Lower lobe of right lung (tissue), 2 donors: ENCODE measurements around the gene SCAMP3. TPM values are rescaled to one million over a fixed set of nuclear protein-coding genes. Genes with fewer than 3 reads are reported as not detected.

Experiments
- ATAC-seq, 2 donors: fragments of 200-7000 bp; cut with Tn5 transposase; one replicate each; pipeline ENCODE4 v1.9.1; 2020 to 2022; ENCODE audit warnings: mild to moderate bottlenecking in 2 of 2, moderate library complexity in 2 of 2
- DNase-seq: peaks from one replicate; pipeline ENCODE4 v3.0.0-alpha.2; 2020
- H3K27ac ChIP-seq: fragments of 200-600 bp; one replicate; pipeline ENCODE4 v1.8.0; 2022
- H3K27me3 ChIP-seq: fragments of 200-600 bp; one replicate; pipeline ENCODE4 v1.8.0; 2022; ENCODE audit warnings: low read depth
- H3K36me3 ChIP-seq: fragments of 200-600 bp; one replicate; pipeline ENCODE4 v1.8.0; 2022; ENCODE audit warnings: mild to moderate bottlenecking
- H3K4me1 ChIP-seq: fragments of 200-600 bp; one replicate; pipeline ENCODE4 v1.8.0; 2022
- H3K4me3 ChIP-seq: fragments of 200-600 bp; one replicate; pipeline ENCODE4 v1.8.0; 2022; ENCODE audit warnings: mild to moderate bottlenecking
- H3K9me3 ChIP-seq: fragments of 200-600 bp; one replicate; pipeline ENCODE4 v1.8.0; 2022
- CTCF ChIP-seq: fragments of 200-600 bp; IDR thresholded peaks from one replicate; pipeline ENCODE4 v1.8.0; 2022; ENCODE audit warnings: antibody characterized with exemption, mild to moderate bottlenecking
- intact Hi-C: fragments of 100-400 bp; cut with DNase I; formaldehyde crosslinking; loops from one replicate; pipeline ENCODE4 v1.11.0; 2022
- long read RNA-seq: library from polyadenylated mRNA; unstranded; transcript quantifications from one replicate; pipeline ENCODE4 v2.0.0, GENCODE V29; 2021
- total RNA-seq: library from RNA; stranded (reverse); fragmentation: NEBNext Ultra II Directional; extraction: Animal tissue kit (Norgen Biotek cat#: 25700); gene quantifications from one replicate; pipeline ENCODE4 v1.2.1, GENCODE V29; 2021
- donor health status: DM: no; HTN: yes; CAD: no; lungs with severe emphysema.

Gene SCAMP3
- 70.2 TPM for total RNA-seq
- long read RNA-seq, transcript SCAMP3-202 (8 exons, 1,537 nt) = minor isoform, 12 of 121 reads
- long read RNA-seq, transcript SCAMP3-201 (9 exons, 1,446 nt) = major isoform, 73 of 121 reads
- long read RNA-seq, partial matches to known transcripts = 16 of 121 reads
- long read RNA-seq, other reads (novel, unspliced or antisense) = 19 of 121 reads

GRCh38 chr1:155261852-155262673 is at the start of gene SCAMP3:
Gene SCAMP3 (minus strand): TSS chr1:155262360. CDS start chr1:155262151, 209 bp downstream.
- ATAC-seq (peak; percentile 98 to 99), DNase-seq (peak; percentile 96)
- H3K4me3 ChIP-seq = peak within 1 kb of the TSS; percentile 98
- intact Hi-C loops = no loop called here
- H3K27me3 ChIP-seq = no peaks in the 10 kb centered on the region
- H3K27ac ChIP-seq = peak within 1 kb of the TSS; percentile 87
- peaks cover 74% of the 10 kb centered on the region for H3K36me3 ChIP-seq
- TF ChIP-seq CTCF = no peak
- peaks cover 23% of the 10 kb centered on the region for H3K4me1 ChIP-seq
- no peaks in the 10 kb centered on the region for H3K9me3 ChIP-seq

GRCh38 chr1:155309423-155310021 is 47.4 kb upstream of the SCAMP3 start:
- ATAC-seq (peak; percentile 23 to 32), DNase-seq (peak; percentile 73)
- intact Hi-C loops = no loop called here
- no peaks in the 10 kb centered on the region for H3K9me3 ChIP-seq
- H3K36me3 ChIP-seq = peaks cover 42% of the 10 kb centered on the region
- no peaks in the 10 kb centered on the region for H3K27me3 ChIP-seq
- TF ChIP-seq CTCF = no peak
- peaks cover 38% of the 10 kb centered on the region for H3K4me1 ChIP-seq
- H3K4me3 ChIP-seq = peak overlapping the region; percentile 90
- H3K27ac ChIP-seq = peak overlapping the region; percentile 92

- Histone ChIP-seq H3K4me1 (peaks cover 38% of the 10 kb centered on the region), H3K27ac (peak within 1 kb of the TSS; percentile 92), H3K4me3 (peak within 1 kb of the TSS; percentile 90), H3K36me3 (peaks cover 34% of the 10 kb centered on the region), H3K27me3 (no peaks in the 10 kb centered on the region), H3K9me3 (no peaks in the 10 kb centered on the region)
- peak; percentile 99 for DNase-seq
- intact Hi-C loops = no loop called here
- TF ChIP-seq CTCF = peak; percentile 10
- peak; percentile 99 for ATAC-seq
Observed at GRCh38 chr1:155308493-155309422, 46.6 kb upstream of the SCAMP3 start, which contains the start of gene FDPS. Gene FDPS (plus strand): TSS chr1:155308866. CDS start chr1:155309790, 924 bp downstream.

- H3K9me3 ChIP-seq = no peaks in the 10 kb centered on the region
- H3K27ac ChIP-seq = no peak overlapping the region
- DNase-seq = no peak
- H3K27me3 ChIP-seq = no peaks in the 10 kb centered on the region
- H3K36me3 ChIP-seq = peaks cover 19% of the 10 kb centered on the region
- no peak for ATAC-seq
- intact Hi-C loops = no loop called here
- peaks cover 38% of the 10 kb centered on the region for H3K4me1 ChIP-seq
- peak; percentile 35 for TF ChIP-seq CTCF
- no peak overlapping the region for H3K4me3 ChIP-seq
Observed at GRCh38 chr1:155307247-155307740, 45.1 kb upstream of the SCAMP3 start.
